HG03039 (cell line): ENCODE data around the gene CYP4A11.
"Not testable (repeated sequence)": the region's sequence is repeated elsewhere in the genome, so short reads cannot be mapped to it uniquely, and the experiment has no call there.

Source experiments
- ATAC-seq: cut with Tn5 transposase; IDR thresholded peaks from one replicate; pipeline ENCODE4 v1.9.1; 2021; ENCODE audit warnings: mild to moderate bottlenecking, moderate library complexity; ENCODE audit not compliant: unreplicated experiment

CYP4A11 gene

GRCh38 chr1:46927249-46927835, 13.9 kb downstream of the CYP4A11 start:
- no peak for ATAC-seq

GRCh38 chr1:46910790-46911189, 30.5 kb downstream of the CYP4A11 start:
- no peak for ATAC-seq

DNA sequence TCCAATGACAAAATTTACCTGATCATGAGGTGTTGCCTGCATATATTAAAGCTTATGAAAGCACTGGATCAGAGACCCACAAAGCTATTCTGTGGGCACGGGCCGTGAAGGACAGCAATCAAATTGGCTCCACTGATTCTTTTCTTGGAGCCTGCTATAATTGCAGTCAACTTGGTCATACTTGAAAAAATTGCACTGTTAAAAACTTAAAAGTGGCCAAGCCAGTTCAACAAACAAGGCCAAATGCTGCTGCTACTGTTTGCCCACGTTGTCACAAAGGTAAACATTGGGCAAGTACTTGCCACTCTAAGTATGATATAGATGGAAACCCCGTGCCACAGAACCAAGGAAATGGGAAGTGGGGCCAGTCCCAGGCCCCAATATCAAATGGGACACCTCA, 37.8 kb downstream of the CYP4A11 start:
- no peak for ATAC-seq

DNA sequence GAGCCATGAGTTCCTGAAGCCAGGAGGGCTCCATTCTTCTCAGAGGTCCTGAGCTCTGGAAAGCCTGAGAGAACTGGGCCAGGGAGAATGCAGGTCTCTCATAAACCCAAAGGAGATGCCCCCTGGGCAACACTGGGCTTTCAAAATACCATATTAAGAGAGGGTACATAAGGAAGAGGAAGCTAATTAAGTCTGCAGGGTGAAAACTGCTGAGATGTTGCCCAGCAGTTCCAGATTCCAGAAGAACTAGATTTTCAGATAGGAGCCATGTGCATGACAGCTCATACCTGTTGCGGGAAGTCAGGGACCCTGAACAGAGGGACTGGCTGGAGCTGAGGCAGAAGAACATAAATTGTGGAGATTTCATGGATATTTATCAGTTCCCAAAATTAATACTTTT, 40.9 kb downstream of the CYP4A11 start:
- ATAC-seq: no peak

DNA sequence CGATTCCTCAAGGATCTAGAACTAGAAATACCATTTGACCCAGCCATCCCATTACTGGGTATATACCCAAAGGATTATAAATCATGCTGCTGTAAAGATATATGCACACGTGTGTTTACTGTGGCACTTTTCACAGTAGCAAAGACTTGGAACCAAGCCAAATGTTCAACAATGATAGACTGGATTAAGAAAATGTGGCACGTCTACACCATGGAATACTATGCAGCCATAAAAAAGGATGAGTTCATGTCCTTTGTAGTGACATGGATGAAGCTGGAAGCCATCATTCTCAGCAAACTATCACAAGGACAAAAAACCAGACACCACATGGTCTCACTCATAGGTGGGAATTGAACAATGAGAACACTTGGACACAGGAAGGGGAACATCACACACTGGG, 59.6 kb downstream of the CYP4A11 start:
- not testable (repeated sequence) for ATAC-seq
